Osteocyte (in vitro differentiated cells): Measurements from ENCODE around the gene TSSK1B. TPM values are rescaled to one million over a fixed set of nuclear protein-coding genes. Genes with fewer than 3 reads are reported as not detected.

Experiments used
- DNase-seq: peaks from one replicate; pipeline ENCODE4 v3.0.0; 2021; ENCODE audit warnings: mixed read lengths; ENCODE audit not compliant: unreplicated experiment; ENCODE audit errors: extremely low spot score
- H3K27ac Mint-ChIP-seq: one replicate; pipeline ENCODE4 v1.8.0; 2021; ENCODE audit warnings: mild to moderate bottlenecking, mixed read lengths; ENCODE audit not compliant: unreplicated experiment
- H3K27me3 Mint-ChIP-seq: one replicate; pipeline ENCODE4 v1.8.0; 2021; ENCODE audit warnings: mixed read lengths; ENCODE audit not compliant: unreplicated experiment
- H3K36me3 Mint-ChIP-seq: one replicate; pipeline ENCODE4 v1.8.0; 2021; ENCODE audit warnings: mixed read lengths; ENCODE audit not compliant: unreplicated experiment
- H3K4me1 Mint-ChIP-seq: one replicate; pipeline ENCODE4 v1.8.0; 2021; ENCODE audit warnings: mixed read lengths; ENCODE audit not compliant: unreplicated experiment
- H3K4me3 Mint-ChIP-seq: one replicate; pipeline ENCODE4 v1.8.0; 2021; ENCODE audit warnings: mild to moderate bottlenecking, moderate library complexity, mixed read lengths; ENCODE audit not compliant: unreplicated experiment
- H3K9me3 Mint-ChIP-seq: one replicate; pipeline ENCODE4 v1.8.0; 2021; ENCODE audit warnings: mixed read lengths; ENCODE audit not compliant: unreplicated experiment
- total RNA-seq: library from RNA; stranded (reverse); gene quantifications from 2 replicates; pipeline ENCODE4 v1.2.1, GENCODE V29; 2021
- TF ChIP-seq, protein P1 (sequence below): fragments of 200-600 bp; sonication (generic); IDR thresholded peaks from 2 replicates; pipeline ENCODE4 v1.5.0; 2021; ENCODE audit warnings: antibody characterized with exemption, mild to moderate bottlenecking, moderate library complexity

Gene TSSK1B
- total RNA-seq, 1 donor from 2014 or later = 0.21 TPM

DNA sequence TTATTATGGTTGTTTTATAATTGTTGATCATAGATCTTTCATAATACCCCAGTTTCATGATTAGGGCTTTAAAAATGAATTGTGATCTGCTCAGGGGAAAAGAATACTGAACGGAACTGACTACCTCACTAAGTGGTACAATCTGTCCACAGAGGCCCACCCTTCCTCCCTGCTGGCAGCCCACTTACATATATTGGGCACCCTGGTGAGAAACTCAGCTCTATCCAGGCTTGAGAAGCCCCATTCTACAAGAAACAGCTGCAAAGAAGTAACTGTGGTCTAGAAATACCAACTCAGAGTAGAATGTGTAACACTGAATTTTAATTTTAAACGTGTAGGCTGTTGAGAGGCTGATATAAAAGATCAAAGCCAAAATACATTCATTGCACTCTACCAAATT, 46.9 kb downstream of the TSSK1B start:
- TF ChIP-seq, protein P1, sequence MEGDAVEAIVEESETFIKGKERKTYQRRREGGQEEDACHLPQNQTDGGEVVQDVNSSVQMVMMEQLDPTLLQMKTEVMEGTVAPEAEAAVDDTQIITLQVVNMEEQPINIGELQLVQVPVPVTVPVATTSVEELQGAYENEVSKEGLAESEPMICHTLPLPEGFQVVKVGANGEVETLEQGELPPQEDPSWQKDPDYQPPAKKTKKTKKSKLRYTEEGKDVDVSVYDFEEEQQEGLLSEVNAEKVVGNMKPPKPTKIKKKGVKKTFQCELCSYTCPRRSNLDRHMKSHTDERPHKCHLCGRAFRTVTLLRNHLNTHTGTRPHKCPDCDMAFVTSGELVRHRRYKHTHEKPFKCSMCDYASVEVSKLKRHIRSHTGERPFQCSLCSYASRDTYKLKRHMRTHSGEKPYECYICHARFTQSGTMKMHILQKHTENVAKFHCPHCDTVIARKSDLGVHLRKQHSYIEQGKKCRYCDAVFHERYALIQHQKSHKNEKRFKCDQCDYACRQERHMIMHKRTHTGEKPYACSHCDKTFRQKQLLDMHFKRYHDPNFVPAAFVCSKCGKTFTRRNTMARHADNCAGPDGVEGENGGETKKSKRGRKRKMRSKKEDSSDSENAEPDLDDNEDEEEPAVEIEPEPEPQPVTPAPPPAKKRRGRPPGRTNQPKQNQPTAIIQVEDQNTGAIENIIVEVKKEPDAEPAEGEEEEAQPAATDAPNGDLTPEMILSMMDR = no peak
- no peaks in the 10 kb centered on the region for H3K27me3 Mint-ChIP-seq
- no peak overlapping the region for H3K4me3 Mint-ChIP-seq
- H3K4me1 Mint-ChIP-seq = peaks cover 7% of the 10 kb centered on the region
- peaks cover 2% of the 10 kb centered on the region for H3K36me3 Mint-ChIP-seq
- H3K27ac Mint-ChIP-seq = no peak overlapping the region
- DNase-seq = no peak
- no peaks in the 10 kb centered on the region for H3K9me3 Mint-ChIP-seq

DNA sequence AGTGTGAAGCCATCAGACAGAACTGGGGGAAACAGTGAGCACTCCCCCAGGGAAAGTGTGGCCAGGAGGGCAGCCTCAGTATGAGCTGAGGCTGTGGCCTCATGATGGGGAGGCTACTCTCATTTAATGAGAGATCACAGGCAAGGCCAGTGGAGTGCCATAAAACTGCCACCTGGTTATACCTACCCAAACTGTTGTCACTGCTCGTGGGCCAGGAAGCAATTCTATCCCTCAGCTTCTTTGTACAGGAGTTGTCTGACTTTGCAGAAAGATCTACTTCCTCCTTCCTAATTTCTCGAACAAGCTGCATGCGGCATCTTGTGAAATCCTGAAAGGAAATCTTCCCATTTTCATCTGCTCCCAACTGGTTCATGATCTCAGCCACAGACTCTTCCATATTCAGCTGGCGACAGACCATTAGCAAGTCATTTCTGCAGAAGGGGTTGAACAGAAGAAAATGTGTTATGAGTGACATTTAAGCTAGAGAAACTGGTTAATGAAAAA, 50.0 kb downstream of the TSSK1B start:
- no peak for DNase-seq
- Mint-ChIP-seq H3K4me3 (no peak overlapping the region), H3K36me3 (peaks cover 2% of the 10 kb centered on the region), H3K9me3 (no peaks in the 10 kb centered on the region), H3K4me1 (peaks cover 6% of the 10 kb centered on the region), H3K27ac (no peak overlapping the region), H3K27me3 (no peaks in the 10 kb centered on the region)
- TF ChIP-seq, protein P1 = no peak

DNA sequence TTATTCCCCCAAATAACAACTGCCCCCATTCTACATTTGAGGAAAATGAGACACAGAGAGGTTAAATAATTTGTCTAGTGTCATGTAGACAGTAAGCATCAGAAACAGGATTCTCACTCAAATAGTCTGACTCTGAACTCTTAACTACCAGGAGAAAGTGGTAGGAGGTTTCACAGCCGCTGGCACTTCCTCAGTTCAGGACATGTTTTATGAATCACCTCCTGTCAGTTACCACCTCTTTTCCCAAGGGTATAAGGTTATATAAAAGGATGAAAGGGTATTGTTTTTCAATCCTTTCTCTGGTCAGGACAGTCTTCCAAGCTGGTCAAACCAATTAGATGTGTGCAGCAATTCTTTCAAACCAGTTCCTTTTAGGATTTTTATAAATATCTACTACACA, 52.1 kb downstream of the TSSK1B start:
- Mint-ChIP-seq H3K4me3 (no peak overlapping the region), H3K27ac (no peak overlapping the region), H3K9me3 (no peaks in the 10 kb centered on the region), H3K36me3 (peaks cover 2% of the 10 kb centered on the region), H3K4me1 (peaks cover 3% of the 10 kb centered on the region), H3K27me3 (no peaks in the 10 kb centered on the region)
- TF ChIP-seq, protein P1 = no peak
- DNase-seq = no peak

Other genes with a start within 250 kb of the TSSK1B start
- gene MCC, start 53.5 kb upstream of the TSSK1B start, total RNA-seq = 13.0 and 14.0 TPM in 2 replicates
- 21.7 and 22.7 TPM in 2 replicates for gene YTHDC2, start 78.7 kb upstream of the TSSK1B start, total RNA-seq